WTC11 (cell line): Measurements from ENCODE around the gene STK33.

Experiments used
- ATF1 ChIP-seq: sonication (generic); formaldehyde crosslinking; IDR thresholded peaks from 2 replicates; pipeline ENCODE4 v1.8.1; 2023; ENCODE audit warnings: mild to moderate bottlenecking, moderate library complexity, missing genetic modification reagents
- CBFB ChIP-seq: sonication (generic); formaldehyde crosslinking; IDR thresholded peaks from 2 replicates; pipeline ENCODE4 v1.8.1; 2022; ENCODE audit warnings: mild to moderate bottlenecking, low read depth, missing genetic modification reagents
- CREM ChIP-seq: sonication (generic); formaldehyde crosslinking; IDR thresholded peaks from 2 replicates; pipeline ENCODE4 v1.8.1; 2022; ENCODE audit warnings: mild to moderate bottlenecking, missing genetic modification reagents, moderate library complexity
- CTCF ChIP-seq: fragments of 200-600 bp; IDR thresholded peaks from 2 replicates; pipeline ENCODE4 v1.8.0; 2022; ENCODE audit warnings: antibody characterized with exemption
- KAT7 ChIP-seq: sonication (generic); formaldehyde crosslinking; IDR thresholded peaks from 2 replicates; pipeline ENCODE4 v1.8.1; 2023; ENCODE audit warnings: missing genetic modification reagents, mild to moderate bottlenecking, borderline replicate concordance
- MAX ChIP-seq: sonication (generic); formaldehyde crosslinking; IDR thresholded peaks from 2 replicates; pipeline ENCODE4 v1.8.0; 2022; ENCODE audit warnings: mild to moderate bottlenecking, missing genetic modification reagents
- NR1H2 ChIP-seq: sonication (generic); formaldehyde crosslinking; IDR thresholded peaks from 2 replicates; pipeline ENCODE4 v1.9.0; 2021; ENCODE audit warnings: mild to moderate bottlenecking, moderate library complexity, missing genetic modification reagents
- RELA ChIP-seq: sonication (generic); formaldehyde crosslinking; IDR thresholded peaks from 2 replicates; pipeline ENCODE4 v1.8.1; 2022; ENCODE audit warnings: missing genetic modification reagents, mild to moderate bottlenecking, borderline replicate concordance
- SMAD3 ChIP-seq: sonication (generic); formaldehyde crosslinking; IDR thresholded peaks from 2 replicates; pipeline ENCODE4 v1.8.0; 2022; ENCODE audit warnings: missing genetic modification reagents, mild to moderate bottlenecking, borderline replicate concordance
- ZNF219 ChIP-seq: sonication (generic); formaldehyde crosslinking; IDR thresholded peaks from 2 replicates; pipeline ENCODE4 v1.8.0; 2023; ENCODE audit warnings: missing genetic modification reagents, mild to moderate bottlenecking, borderline replicate concordance
- ZNF396 ChIP-seq: fragments of 250-450 bp; sonication (Bioruptor Pico); IDR thresholded peaks from 2 replicates; pipeline ENCODE4 v1.8.0; 2021; ENCODE audit warnings: mild to moderate bottlenecking, moderate library complexity, borderline replicate concordance
- TF ChIP-seq, protein P1 (sequence below): sonication (generic); formaldehyde crosslinking; IDR thresholded peaks from 2 replicates; pipeline ENCODE4 v1.8.1; 2022; ENCODE audit warnings: low read depth, missing genetic modification reagents, borderline replicate concordance
- TF ChIP-seq, protein P2 (sequence below): sonication (generic); formaldehyde crosslinking; IDR thresholded peaks from 2 replicates; pipeline ENCODE4 v1.8.1; 2023; ENCODE audit warnings: mild to moderate bottlenecking, missing genetic modification reagents, moderate library complexity
- TF ChIP-seq, protein P3 (sequence below): sonication (generic); formaldehyde crosslinking; IDR thresholded peaks from 2 replicates; pipeline ENCODE4 v1.8.0; 2022; ENCODE audit warnings: mild to moderate bottlenecking, missing genetic modification reagents

GRCh38 chr11:8487261-8487660 lies 106.8 kb downstream of the STK33 start:
- TF ChIP-seq ATF1 (CRISPR knock-in tag) (no peak), SMAD3 (CRISPR knock-in tag) (no peak), CTCF (no peak), CBFB (CRISPR knock-in tag) (no peak), ZNF219 (CRISPR knock-in tag) (no peak), MAX (CRISPR knock-in tag) (no peak), RELA (CRISPR knock-in tag) (no peak), CREM (CRISPR knock-in tag) (no peak), KAT7 (CRISPR knock-in tag) (no peak), NR1H2 (CRISPR knock-in tag) (no peak), ZNF396 (no peak)
- TF ChIP-seq, protein P1, sequence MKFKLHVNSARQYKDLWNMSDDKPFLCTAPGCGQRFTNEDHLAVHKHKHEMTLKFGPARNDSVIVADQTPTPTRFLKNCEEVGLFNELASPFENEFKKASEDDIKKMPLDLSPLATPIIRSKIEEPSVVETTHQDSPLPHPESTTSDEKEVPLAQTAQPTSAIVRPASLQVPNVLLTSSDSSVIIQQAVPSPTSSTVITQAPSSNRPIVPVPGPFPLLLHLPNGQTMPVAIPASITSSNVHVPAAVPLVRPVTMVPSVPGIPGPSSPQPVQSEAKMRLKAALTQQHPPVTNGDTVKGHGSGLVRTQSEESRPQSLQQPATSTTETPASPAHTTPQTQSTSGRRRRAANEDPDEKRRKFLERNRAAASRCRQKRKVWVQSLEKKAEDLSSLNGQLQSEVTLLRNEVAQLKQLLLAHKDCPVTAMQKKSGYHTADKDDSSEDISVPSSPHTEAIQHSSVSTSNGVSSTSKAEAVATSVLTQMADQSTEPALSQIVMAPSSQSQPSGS: no peak
- TF ChIP-seq, protein P2, sequence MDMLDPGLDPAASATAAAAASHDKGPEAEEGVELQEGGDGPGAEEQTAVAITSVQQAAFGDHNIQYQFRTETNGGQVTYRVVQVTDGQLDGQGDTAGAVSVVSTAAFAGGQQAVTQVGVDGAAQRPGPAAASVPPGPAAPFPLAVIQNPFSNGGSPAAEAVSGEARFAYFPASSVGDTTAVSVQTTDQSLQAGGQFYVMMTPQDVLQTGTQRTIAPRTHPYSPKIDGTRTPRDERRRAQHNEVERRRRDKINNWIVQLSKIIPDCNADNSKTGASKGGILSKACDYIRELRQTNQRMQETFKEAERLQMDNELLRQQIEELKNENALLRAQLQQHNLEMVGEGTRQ (CRISPR knock-in tag): no peak
- TF ChIP-seq, protein P3, sequence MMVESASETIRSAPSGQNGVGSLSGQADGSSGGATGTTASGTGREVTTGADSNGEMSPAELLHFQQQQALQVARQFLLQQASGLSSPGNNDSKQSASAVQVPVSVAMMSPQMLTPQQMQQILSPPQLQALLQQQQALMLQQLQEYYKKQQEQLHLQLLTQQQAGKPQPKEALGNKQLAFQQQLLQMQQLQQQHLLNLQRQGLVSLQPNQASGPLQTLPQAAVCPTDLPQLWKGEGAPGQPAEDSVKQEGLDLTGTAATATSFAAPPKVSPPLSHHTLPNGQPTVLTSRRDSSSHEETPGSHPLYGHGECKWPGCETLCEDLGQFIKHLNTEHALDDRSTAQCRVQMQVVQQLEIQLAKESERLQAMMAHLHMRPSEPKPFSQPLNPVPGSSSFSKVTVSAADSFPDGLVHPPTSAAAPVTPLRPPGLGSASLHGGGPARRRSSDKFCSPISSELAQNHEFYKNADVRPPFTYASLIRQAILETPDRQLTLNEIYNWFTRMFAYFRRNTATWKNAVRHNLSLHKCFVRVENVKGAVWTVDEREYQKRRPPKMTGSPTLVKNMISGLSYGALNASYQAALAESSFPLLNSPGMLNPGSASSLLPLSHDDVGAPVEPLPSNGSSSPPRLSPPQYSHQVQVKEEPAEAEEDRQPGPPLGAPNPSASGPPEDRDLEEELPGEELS (CRISPR knock-in tag): no peak
